AML-193 (cell line): ENCODE measurements around the gene UBE2I.
"Not testable (repeated sequence)": the region's sequence is repeated elsewhere in the genome, so short reads cannot be mapped to it uniquely, and the experiment has no call there.

Experiments used
- DNase-seq, 2 experiments: peaks; one replicate each; lab custom pipeline; 2025; lab: John Stamatoyannopoulos, UW

The UBE2I gene

DNA sequence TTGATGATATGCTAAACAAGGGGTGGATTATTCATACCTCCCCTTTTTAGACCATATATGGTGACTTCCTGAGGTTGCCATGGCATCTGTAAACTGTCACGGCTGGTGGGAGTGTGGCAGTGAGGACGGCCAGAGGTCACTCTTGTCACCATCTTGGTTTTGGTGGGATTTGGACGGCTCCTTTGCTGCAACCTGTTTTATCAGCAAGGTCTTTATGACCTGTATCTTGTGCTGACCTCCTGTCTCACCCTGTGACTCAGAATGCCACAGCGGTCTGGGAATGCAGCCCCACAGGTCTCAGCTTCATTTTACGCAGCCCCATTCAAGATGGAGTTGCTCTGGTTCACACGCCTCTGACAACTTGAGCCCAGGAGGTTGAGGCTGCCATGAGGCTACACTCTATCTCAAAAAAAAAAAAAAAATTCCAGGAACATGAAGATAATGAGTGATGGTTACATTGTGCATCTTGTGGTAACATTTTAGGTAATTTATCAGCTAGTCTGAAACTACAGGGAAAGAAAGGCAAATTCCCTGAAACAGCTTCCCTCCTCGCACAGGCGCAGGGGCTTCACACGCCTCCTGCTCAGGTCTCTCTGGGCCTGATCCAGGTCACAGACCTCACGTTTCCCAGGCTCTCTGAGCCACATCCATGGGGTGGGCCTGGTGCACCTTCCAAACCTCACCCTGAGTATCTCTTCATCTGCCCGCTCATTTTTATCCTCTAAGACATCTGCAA is 15.3 kb upstream of the UBE2I start:
- no peak for DNase-seq

DNA sequence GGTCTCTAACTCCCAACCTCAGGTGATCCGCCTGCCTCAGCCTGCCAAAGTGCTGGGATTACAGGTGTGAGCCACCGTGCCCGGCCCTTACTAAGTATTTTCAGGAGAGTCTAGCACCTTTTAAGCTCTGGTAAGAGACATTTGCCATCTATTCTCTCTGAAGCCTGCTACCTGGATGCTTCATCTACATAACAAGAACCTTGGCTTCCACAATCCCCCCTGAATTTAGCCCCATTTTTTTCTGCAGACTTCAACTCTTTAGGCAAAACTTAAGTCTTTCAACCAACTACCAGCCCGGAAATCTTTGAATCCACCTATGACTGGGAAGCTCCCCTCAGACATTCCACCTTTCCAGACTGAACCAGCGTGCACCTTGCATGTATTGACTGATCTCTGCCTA is 14.0 kb upstream of the UBE2I start:
- no peak for DNase-seq

DNA sequence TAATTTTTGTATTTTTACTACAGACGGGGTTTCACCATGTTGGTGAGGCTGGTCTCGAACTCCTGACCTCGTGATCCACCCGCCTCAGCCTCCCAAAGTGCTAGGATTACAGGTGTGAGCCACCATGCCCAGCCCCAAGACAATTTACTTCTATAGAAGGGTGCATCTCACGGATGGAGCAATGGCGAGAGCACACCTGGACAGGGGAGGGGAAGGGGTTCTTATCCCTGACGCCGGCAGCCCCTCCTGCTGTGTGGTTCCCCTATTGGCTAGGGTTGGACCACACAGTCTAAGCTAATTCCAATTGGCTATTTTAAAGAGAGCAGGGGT is 12.8 kb upstream of the UBE2I start:
- not testable (repeated sequence) for DNase-seq

DNA sequence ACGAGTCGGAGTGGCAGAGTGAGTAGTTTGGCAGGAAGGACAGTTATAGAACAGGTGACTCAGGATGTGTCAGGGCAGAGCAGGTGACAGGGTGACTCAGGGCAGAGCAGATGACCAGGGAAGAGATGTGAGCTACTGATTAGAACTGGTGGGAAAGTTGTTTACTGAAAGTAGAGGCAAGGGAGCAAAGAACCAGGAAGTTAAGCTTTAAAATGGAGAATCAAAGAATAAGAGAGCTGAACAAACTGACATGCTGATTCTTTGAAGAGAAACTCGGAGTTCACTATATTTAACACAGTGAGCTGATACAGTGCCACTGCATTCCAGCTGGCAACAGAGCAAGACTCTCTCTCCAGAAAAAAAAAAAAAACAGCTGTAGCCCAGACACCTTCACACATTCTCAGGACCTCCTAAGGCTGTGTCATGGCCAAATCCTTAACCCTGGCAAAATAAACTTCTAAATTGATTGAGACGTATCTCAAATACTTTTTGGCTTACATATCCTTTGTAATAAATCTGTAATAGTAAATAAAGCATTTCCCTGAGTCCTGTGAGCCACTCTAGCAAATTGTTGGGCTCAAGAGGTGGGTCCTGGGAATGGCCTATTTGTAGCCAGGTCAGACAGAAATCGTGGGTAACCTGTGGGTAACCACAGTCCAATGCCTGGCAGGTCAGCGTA is 12.3 kb upstream of the UBE2I start:
- DNase-seq = no peak

DNA sequence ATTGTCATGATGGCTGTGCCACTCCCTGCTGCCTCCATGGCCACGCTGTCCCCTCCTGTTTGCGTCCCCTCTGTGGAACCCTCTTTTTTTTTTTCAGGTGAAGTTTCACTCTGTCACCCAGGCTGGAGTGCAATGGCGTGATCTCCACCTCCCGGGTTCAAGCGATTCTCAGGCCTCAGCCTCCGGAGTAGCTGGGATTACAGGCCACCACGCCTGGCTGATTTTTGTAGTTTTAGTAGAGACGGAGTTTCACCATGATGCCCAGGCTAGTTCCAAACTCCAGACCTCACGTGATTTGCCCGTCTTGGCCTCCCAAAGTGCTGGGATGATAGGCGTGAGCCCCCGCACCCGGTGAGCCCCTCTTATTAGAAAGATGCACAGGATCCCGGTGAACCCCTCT is 11.0 kb upstream of the UBE2I start:
- no peak for DNase-seq

DNA sequence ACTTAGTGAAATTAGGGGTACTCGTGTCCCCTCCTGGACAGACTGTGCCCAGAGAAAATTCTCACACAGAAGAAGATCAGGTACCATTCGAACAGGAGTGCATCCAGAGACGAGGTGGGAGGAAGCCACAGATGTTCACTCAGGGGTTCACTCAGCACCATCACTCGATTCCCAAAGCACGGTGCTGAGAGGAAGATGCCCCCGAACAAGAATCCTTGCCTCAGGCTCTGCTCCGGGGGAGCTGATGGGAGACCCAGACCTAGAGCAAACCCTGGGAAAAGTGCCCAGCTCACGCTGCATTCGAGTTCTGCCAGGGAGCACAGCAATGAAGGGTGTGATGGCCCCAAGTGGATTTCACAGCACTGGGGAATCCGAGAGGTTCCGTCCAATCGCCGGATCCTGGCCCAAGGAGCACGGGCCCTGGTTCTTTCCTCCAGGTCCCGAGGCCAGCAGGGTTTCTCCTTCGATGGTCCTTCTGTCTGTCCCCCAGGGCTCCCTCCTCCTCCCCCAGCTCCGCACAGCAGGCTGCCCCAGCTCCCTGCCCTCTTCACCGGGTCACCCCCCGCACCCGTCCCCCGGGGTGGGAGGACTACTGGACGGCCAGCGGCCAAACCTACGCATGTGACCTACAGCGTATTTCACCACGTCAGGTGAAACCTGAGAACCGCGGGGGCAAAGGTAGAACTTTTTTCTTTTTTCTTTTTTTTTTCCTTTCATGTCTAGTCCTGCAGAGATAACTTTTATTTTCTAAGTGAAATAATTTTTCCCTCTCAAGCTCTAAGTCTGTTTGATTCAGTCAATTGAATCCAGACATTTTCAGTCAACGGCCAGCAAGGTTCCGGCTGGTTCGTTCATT is 10.2 kb upstream of the UBE2I start:
- DNase-seq = no peak

DNA sequence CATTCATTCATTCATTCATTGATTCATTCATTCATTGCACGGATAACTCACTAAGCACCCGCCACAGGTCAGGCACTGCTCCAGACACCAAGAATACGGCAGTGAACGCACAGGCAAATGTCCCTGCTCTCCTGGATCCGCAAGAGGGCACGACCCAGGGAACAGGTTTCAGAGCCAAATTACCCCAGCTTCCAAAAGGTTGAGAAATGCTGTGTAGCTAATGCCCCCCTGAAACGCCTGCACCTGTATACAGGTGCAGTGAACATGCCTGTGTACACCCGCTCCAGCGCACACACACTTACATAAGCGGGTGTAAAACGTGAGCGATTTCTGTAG is 9.6 kb upstream of the UBE2I start:
- DNase-seq = no peak

DNA sequence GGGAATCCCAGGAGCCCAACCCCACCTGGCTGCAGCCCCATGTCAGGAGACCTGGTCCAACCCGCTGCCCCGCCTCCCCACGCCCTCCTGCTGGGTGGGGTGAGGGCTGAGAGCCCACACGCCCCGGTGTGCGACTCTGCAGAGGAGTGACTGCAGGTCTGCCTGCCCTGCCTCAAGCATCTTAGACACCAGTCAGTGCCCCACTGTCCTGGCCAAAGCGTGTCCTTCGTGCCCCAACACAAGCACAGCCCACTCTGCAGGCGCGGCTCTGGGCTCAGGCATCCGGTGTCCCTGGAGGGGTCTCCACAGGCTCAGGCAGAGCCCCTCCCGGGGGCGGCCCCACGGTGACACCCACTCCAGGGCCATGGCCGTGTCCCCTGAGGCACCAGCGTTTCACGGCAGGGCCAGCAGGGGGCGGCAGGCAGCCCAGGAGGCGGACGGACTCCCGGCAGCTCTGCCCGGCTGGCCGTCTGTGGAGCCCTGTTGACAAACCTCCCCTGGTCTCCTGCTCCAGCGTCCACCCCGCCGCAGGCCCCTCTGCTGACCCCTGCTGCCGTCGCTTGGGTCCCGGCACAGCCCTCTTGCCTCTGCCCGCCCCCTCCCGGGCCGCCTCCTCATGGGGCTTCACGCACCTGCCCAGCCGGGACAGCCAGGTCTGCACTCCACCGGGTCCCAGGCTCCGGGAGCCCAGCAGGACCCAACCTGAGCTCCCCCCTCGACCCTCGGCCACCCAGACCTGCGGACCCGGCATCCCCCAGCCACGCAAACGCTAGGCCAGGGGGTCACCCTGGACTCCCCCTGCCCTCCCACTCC is 8.6 kb upstream of the UBE2I start:
- peak; percentile 5 to 48 for DNase-seq

DNA sequence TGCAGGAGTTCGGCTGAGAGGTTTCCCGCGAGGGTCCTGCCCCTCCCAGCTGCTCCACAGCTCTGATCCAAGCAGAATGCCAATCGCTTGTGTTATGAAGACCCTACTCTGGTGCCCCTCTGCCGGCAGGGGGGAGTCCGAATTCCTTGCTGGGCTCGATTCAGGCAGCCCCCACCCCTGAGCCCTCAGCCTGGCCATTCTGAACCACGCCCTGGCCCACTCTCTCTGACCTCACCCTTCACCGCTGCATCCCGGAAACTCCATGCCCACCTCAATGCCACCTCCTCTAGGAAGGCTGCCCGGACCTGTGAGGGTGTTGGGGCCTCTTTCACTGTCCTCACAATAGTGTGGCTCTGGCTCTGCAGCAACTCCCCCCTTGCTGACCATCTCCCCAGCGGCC is 7.9 kb upstream of the UBE2I start:
- no peak for DNase-seq

DNA sequence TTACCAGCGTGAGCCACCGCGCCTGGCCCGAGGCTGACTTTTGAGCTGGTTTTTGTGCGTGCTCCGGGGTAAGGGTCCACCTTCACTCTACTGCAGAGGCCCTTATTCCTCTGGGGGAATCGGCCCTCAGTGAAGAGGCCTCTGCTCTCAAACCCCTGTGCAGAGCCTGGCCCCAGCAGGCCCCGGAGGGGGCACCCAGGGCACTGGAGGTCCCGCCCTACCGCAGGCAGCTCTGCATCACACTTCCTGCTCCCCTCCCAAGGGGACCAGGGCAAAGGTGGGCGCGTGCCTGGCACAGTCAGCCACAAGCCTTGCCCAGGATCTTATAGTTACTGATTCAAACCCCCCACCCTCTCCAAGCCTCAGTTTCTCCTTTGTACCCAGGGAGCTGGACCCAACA is 3.6 kb upstream of the UBE2I start:
- DNase-seq = no peak

DNA sequence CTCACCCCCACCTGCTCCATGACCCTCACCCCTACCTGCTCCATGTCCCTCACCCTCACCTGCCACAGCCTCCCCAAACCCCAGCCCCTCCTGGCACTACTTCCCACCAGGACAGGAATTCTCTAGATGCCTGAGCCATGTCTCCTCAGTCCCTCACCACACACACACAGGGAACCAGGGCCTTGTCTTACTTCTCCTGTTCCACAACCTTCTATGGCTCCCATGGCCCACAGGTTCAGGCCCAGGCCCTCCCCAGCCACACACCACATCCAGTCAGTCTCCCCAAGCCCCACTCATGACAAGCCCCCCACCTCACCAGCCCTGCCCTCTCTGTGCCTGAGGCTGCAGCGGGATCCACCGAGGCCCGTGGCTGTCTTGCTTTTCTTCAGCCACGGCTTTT is 3.1 kb upstream of the UBE2I start:
- DNase-seq = no peak

DNA sequence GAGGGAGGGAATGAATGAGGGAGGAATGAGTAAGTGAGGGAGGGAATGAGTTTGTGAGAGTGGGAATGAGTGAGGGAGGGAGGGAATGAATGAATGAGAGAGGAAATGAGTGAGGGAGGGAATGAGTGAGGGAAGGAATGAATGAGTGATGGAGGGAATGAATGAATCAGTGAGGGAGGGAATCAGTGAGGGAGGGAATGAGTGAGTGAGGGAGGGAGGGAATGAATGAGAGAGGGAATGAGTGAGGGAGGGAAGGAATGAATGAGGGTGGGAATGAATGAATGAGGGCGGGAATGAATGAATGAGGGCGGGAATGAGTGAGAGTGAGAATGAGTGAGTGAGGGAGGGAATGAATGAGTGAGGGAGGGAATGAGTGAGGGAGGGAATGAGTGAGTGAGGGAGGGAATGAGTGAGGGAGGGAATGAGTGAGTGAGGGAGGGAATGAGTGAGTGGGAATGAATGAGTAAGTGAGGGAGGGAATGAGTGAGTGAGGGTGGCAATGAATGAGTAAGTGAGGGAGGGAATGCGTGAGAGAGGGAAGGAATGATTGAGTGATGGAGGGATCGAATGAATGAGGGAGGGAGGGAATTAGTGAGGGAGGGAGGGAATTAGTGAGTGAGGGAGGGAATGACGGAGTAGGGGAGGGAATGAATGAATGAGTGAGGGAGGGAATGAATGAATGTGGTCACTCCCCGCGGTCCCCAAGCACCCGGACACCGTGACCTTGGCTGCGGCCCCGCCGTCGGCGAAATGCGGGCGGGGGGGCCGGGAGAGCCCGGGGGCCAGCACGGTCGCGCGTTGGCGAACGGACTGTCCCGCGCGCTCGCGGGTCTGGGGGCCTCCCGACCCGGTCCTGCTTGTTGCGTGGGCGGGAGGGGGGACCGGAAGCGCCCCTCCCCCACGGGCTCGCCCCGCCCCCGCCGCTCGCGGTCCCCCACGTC is 1.1 kb upstream of the UBE2I start:
- peak in 1 of 2 experiments; percentile 26 for DNase-seq

DNA sequence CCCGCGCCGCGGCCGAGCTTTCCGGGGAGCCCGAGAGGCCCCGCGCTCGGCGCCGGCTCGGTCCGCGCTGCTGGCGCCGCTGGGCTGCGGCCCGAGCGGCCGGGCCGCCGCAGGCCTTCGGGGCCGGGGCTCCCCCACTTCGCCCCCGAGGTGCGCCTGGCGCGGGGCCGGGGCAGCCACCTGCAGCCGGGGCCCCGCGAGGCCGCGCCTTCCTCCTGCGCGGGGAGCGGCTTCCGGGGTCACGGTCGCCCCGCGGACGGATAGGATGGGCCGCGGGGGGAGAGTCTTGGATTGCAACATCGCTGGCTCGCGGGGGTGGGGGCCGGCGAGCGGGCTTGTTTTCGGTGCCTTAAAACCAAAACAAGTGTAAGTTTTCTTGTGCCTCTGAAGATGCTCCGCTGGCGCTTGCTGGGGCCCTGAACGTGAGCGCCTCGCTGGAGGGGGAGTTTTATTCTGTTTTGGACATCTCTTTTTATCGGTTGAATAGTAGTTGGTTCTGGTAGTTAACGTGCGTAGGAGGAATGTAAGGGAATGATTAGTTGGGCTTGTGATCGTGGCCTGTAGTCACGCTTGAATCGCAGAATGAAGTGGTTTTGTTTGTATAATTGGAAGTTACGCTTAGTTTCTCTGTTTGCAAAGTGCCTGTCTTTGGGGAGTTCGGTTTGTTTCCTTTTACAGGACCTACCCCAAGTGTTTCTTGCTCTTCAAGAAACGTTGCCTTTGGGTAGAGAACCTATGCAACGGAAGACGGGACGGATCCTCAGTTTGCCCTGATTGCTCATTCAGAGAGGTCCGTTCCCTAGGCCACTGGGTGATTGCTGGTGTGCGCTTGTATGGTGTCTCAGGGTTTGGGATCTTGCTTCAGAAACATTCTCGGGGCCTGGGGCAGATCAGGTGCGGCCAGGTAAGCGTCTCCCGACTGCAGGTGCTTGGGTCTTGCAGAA is 724 bp downstream of the UBE2I start:
- DNase-seq = peak in 1 of 2 experiments; percentile 5

DNA sequence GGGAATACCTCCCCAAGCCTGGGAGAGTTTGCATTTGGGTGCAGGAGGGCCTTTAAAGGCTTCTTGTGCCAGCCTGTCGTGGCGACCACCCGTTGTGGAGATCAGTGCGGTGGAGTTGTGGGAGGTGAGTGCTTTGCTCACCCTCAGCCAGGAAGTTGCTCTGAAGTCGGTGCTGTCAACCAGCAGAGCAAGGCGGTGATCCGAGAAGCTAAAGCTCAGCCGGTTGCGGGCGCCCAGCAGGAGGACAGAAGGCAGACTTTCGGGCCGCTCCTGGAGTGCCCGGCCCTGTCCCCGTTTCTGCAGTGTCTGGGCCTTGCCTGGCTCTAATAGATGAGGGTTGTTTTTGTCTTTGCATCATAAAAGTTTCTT is 1.4 kb downstream of the UBE2I start:
- DNase-seq = peak in 1 of 2 experiments; percentile 3

DNA sequence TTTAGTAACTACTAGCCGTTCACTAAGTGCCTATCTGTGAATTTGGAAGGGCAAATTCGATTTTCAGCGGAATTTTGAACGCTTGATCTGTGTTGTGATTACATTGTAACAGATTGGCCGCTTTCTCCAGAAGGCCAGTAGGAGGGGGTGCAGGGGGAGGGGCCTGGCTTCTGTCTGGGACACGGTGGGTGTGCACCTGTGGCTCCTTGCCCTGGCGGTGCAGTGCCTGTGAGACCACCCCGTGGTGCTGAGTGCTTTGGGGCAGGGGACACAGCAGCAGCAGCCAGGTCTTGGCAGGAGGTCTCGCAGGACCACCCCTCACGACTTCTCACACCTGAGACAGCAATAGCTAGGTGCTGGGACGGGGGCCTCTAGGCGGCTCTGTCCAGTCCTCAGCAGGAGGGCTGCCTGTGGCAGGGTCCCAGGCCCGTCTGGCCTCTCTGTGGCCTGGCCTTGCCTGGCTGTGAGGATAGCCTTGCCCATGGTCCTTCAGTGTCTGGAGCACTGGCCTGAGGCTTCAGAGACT is 1.8 kb downstream of the UBE2I start:
- no peak for DNase-seq

DNA sequence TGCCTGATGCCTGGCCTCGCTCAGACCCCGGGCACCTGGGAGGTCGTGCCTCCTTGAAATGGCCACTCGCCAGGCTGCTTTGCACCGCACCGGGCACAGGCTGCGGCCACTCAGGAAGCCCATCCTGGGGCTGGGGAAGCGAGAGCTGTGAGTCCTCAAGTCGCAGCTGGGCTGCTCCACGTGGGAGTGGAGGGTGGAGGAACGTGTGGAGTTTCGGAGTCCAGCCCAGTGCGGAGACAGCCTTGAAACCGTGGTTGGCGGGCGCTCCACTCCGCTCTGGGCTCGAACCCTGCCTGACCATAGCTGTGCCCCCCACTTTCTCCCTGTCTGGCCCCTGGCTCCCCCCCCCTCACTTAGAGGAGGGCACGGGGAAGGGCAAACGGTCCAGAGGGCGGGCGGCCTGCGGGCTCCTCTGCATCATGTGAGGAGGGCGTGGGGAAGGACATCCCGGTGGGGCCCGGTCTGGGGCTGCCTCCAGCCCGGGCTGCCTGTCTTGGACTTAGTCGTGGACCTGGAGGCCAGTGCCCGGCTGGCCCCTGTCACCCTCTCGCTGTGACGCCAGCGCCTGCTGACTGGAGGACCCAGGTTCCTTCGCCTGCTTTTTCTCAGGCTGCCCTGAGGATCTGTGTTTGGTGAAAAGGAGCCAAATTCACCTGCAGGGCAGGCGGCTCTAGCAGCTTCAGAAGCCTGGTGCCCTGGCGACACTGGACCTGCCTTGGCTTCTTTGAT is 2.5 kb downstream of the UBE2I start:
- DNase-seq = no peak

DNA sequence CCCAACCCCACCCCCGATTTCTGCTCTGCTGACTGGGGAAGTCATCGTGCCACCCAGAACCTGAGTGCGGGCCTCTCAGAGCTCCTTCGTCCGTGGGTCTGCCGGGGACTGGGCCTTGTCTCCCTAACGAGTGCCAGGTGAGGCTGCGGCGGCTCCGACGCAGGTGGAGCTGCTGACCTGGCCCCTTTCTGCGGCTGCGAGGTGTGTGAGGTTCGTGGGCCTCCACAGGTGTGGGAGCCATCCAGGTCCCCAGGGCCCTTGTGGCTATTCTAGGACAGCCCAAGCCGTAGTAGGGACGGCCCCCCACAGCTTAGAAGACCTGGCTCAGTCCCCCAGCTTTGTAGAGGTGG is 3.0 kb downstream of the UBE2I start:
- DNase-seq = no peak

DNA sequence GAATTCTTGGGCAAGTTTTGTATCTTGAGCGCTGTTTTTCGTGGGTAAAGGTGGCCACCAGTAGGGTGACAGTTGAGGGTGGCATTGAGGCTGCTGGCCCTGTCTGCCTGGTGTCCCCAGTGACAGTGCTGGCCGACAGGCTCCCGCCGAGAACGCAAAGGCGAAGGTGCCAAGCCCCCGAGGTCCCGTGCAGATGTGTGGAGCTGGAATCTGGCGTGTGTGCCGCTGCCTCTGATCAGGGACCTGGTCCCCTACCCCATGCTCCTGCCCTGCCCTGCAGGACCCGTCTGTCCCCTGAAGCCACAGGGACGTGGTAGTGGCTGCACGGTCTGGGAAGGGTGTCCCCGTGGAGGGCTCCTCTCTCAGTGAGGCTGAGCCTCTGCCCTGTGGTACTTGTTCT is 3.5 kb downstream of the UBE2I start:
- no peak for DNase-seq

DNA sequence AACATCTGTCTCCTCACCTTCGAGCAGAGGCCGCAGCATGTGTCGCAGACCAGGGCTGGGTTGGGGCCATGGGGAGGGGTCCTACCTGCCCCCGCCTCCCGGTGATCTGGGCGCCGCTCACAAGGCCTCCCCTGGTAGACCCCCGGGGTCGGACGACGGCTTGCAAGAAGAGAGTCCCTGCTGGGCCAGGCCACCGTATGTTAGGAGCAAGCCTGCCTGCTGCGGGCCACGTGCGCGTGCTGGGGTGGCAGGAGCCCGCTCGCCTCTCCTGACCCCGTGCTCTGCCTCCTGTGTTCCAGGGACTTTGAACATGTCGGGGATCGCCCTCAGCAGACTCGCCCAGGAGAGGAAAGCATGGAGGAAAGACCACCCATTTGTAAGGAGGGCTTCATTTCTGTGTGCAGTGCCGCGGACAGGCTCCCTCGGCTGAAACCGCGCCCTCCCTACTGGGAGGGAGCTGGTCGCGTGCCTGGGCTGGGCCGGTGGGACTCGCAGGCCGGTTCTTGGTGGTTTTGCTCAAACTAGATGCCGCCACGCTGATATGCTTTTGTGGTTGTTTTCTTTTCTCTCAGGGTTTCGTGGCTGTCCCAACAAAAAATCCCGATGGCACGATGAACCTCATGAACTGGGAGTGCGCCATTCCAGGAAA is 4.4 kb downstream of the UBE2I start:
- no peak for DNase-seq
